ENCODE measurements around the gene BACH2. TPM values are rescaled to one million over a fixed set of nuclear protein-coding genes. Genes with fewer than 3 reads are reported as not detected.

Gene BACH2
- total RNA-seq, 1 experiment from 2014 or later = 3.3 TPM

DNA sequence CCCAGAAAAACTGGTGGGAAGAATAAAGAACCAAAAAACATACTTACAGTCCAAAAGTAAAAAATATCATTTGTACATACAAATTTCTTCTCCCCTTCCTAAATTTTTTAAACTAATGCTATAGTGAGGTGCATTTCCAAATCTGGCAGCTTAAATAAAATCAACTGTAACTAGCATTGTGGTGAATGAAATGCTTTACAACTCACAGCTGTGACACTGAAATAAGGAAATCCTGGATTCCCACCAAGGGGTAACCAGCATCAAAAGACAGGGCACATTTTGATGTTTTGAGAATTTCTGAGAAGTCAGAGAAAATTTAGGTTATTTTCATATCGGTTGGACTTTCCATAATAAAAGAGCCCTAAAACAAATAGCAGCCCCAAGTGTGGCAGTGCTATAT is 27.3 kb downstream of the BACH2 start:
- Histone ChIP-seq H4K20me1 (ENCODE audit: insufficient read depth) (no peaks in the 10 kb centered on the region), H3K79me2 (ENCODE audit: insufficient read depth, low read length) (no peaks in the 10 kb centered on the region), H3K9me3 (ENCODE audit: control insufficient read depth in 1 of 2, insufficient read depth in 1 of 2, low read depth in 1 of 2, low read length in 2 of 2) (no peaks in the 10 kb centered on the region), H3K4me1 (ENCODE audit: control insufficient read depth in 1 of 2, insufficient read depth in 2 of 2, low read length in 2 of 2) (no peaks in the 10 kb centered on the region), H3K4me2 (ENCODE audit: low read length) (no peak overlapping the region), H2AFZ (ENCODE audit: low read depth, low read length, poor library complexity, severe bottlenecking) (no peak overlapping the region), H3K27me3 (ENCODE audit: insufficient read depth, low read length) (no peaks in the 10 kb centered on the region), H3K27ac (ENCODE audit: low read depth, low read length) (no peak overlapping the region), H3K9me2 (ENCODE audit: insufficient read depth) (no peaks in the 10 kb centered on the region), H3K9ac (ENCODE audit: low read length) (no peak overlapping the region), H3K4me3 (replicated peaks in 1 of 2; ENCODE audit: low read depth in 1 of 2, low read length in 2 of 2) (no peak overlapping the region), H3K36me3 (ENCODE audit: control insufficient read depth in 1 of 2, insufficient read depth in 2 of 2, low read length in 2 of 2) (no peaks in the 10 kb centered on the region)
- intact Hi-C loops (cut with micrococcal nuclease) = no loop called here
- CTCF ChIA-PET = no interaction called here
- DNase-seq (ENCODE audit: low read depth, low spot score) (no peak), ATAC-seq (no peak)
- POLR2A ChIA-PET = no interaction called here
- TF ChIP-seq EZH2phosphoT487 (IDR thresholded peaks at IDR 0.05; ENCODE audit: borderline replicate concordance) (no peak), JUND (IDR thresholded peaks at IDR 0.05) (no peak), TCF7L2 (IDR thresholded peaks at IDR 0.05; ENCODE audit: borderline replicate concordance, extremely low read depth, insufficient read depth, insufficient read length) (no peak), YY1 (IDR thresholded peaks at IDR 0.05; ENCODE audit: extremely low read depth, insufficient replicate concordance, low read depth, low read length) (no peak), CEBPB (IDR thresholded peaks at IDR 0.05; ENCODE audit: low read depth) (no peak), ZFX (IDR thresholded peaks at IDR 0.05) (no peak), POLR2AphosphoS5 (IDR thresholded peaks at IDR 0.05; ENCODE audit: low read depth, low read length) (no peak), ELF1 (IDR thresholded peaks at IDR 0.05; ENCODE audit: borderline replicate concordance, low read depth) (no peak), ZBTB33 (IDR thresholded peaks at IDR 0.05; ENCODE audit: extremely low read depth, insufficient replicate concordance, low read length) (no peak), CBX3 (IDR thresholded peaks at IDR 0.05; ENCODE audit: low read depth) (no peak), POLR2A (IDR thresholded peaks at IDR 0.05; ENCODE audit: borderline replicate concordance, extremely low read depth, insufficient read depth, insufficient read length) (no peak), MAX (IDR thresholded peaks at IDR 0.05) (no peak), EGR1 (IDR thresholded peaks at IDR 0.05; ENCODE audit: low read depth) (no peak), SP1 (IDR thresholded peaks at IDR 0.05; ENCODE audit: low read depth) (no peak)
- TF ChIP-seq, protein P1, sequence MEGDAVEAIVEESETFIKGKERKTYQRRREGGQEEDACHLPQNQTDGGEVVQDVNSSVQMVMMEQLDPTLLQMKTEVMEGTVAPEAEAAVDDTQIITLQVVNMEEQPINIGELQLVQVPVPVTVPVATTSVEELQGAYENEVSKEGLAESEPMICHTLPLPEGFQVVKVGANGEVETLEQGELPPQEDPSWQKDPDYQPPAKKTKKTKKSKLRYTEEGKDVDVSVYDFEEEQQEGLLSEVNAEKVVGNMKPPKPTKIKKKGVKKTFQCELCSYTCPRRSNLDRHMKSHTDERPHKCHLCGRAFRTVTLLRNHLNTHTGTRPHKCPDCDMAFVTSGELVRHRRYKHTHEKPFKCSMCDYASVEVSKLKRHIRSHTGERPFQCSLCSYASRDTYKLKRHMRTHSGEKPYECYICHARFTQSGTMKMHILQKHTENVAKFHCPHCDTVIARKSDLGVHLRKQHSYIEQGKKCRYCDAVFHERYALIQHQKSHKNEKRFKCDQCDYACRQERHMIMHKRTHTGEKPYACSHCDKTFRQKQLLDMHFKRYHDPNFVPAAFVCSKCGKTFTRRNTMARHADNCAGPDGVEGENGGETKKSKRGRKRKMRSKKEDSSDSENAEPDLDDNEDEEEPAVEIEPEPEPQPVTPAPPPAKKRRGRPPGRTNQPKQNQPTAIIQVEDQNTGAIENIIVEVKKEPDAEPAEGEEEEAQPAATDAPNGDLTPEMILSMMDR (IDR thresholded peaks at IDR 0.05 in 2 of 3, conservative IDR thresholded peaks at IDR 0.05 in 1 of 3; ENCODE audit: borderline replicate concordance in 1 of 3, insufficient read depth in 1 of 3, low read depth in 2 of 3, low read length in 2 of 3) = no peak
- TF ChIP-seq, protein P2, sequence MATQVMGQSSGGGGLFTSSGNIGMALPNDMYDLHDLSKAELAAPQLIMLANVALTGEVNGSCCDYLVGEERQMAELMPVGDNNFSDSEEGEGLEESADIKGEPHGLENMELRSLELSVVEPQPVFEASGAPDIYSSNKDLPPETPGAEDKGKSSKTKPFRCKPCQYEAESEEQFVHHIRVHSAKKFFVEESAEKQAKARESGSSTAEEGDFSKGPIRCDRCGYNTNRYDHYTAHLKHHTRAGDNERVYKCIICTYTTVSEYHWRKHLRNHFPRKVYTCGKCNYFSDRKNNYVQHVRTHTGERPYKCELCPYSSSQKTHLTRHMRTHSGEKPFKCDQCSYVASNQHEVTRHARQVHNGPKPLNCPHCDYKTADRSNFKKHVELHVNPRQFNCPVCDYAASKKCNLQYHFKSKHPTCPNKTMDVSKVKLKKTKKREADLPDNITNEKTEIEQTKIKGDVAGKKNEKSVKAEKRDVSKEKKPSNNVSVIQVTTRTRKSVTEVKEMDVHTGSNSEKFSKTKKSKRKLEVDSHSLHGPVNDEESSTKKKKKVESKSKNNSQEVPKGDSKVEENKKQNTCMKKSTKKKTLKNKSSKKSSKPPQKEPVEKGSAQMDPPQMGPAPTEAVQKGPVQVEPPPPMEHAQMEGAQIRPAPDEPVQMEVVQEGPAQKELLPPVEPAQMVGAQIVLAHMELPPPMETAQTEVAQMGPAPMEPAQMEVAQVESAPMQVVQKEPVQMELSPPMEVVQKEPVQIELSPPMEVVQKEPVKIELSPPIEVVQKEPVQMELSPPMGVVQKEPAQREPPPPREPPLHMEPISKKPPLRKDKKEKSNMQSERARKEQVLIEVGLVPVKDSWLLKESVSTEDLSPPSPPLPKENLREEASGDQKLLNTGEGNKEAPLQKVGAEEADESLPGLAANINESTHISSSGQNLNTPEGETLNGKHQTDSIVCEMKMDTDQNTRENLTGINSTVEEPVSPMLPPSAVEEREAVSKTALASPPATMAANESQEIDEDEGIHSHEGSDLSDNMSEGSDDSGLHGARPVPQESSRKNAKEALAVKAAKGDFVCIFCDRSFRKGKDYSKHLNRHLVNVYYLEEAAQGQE (IDR thresholded peaks at IDR 0.05; ENCODE audit: low read depth) = no peak
- no TSS peak for BruUV-seq (replicated peaks)
- RAD21 ChIA-PET (ENCODE audit: low non-redundant PET in 1 of 2, low total read pairs in 2 of 2, uncharacterized antibody in 2 of 2, unreplicated experiment in 2 of 2) = no interaction called here

All from HCT116 (cell line).